Activated T-helper 17 cell treated with anti-CD3 and anti-CD28 coated beads, Interleukin-2, amount 50 U/mL, for 72 hours (primary cell): ENCODE measurements around the gene GPX4. TPM values are rescaled to one million over a fixed set of nuclear protein-coding genes. Genes with fewer than 3 reads are reported as not detected.
A peak's percentile ranks its signal among the peaks of the same experiment; 100 is the strongest.

Experiments
- ATAC-seq: fragments of 150-1000 bp; cut with Tn5 transposase; replicated peaks from 2 replicates; pipeline ENCODE4 v1.10.0; 2021; ENCODE audit warnings: mild to moderate bottlenecking, moderate library complexity
- H3K27ac Mint-ChIP-seq: one replicate; pipeline ENCODE4 v1.8.0; 2022; ENCODE audit warnings: mixed read lengths
- H3K27me3 Mint-ChIP-seq: one replicate; pipeline ENCODE4 v1.8.0; 2022; ENCODE audit warnings: mixed read lengths
- H3K36me3 Mint-ChIP-seq: one replicate; pipeline ENCODE4 v1.8.0; 2022; ENCODE audit warnings: low read depth, mild to moderate bottlenecking, mixed read lengths
- H3K4me1 Mint-ChIP-seq: one replicate; pipeline ENCODE4 v1.8.0; 2022; ENCODE audit warnings: mixed read lengths
- H3K4me3 Mint-ChIP-seq: one replicate; pipeline ENCODE4 v1.8.0; 2022; ENCODE audit warnings: mild to moderate bottlenecking, mixed read lengths
- H3K9me3 Mint-ChIP-seq: one replicate; pipeline ENCODE4 v1.8.0; 2022; ENCODE audit warnings: mixed read lengths
- total RNA-seq, 2 donors: library from RNA; stranded (reverse); gene quantifications; one replicate each; pipeline ENCODE4 v1.2.3, GENCODE V29; 2022

The GPX4 gene
- total RNA-seq, 2 donors from 2014 or later: 110 to 170 TPM

- no peak for ATAC-seq
- Mint-ChIP-seq H3K4me3 (peak overlapping the region; percentile 95), H3K36me3 (peaks cover 30% of the 10 kb centered on the region), H3K4me1 (no peaks in the 10 kb centered on the region), H3K27ac (no peak overlapping the region), H3K27me3 (no peaks in the 10 kb centered on the region), H3K9me3 (no peaks in the 10 kb centered on the region)
These were observed 38.1 kb upstream of the GPX4 start for GRCh38 chr19:1065606-1066109.

- Mint-ChIP-seq H3K9me3 (no peaks in the 10 kb centered on the region), H3K36me3 (peaks cover 32% of the 10 kb centered on the region), H3K4me1 (no peaks in the 10 kb centered on the region), H3K27me3 (no peaks in the 10 kb centered on the region), H3K4me3 (peak overlapping the region; percentile 95), H3K27ac (no peak overlapping the region)
- no peak for ATAC-seq
These were observed 37.5 kb upstream of the GPX4 start for GRCh38 chr19:1066251-1066747.

GRCh38 chr19:1066748-1067340 is 37.0 kb upstream of the GPX4 start, which contains the start of gene ARHGAP45:
ARHGAP45 (plus strand) TSS chr19:1067167; CDS start chr19:1067406, 239 bp downstream.
- H3K4me1 Mint-ChIP-seq: peaks cover 3% of the 10 kb centered on the region
- H3K27me3 Mint-ChIP-seq: no peaks in the 10 kb centered on the region
- H3K9me3 Mint-ChIP-seq: no peaks in the 10 kb centered on the region
- H3K36me3 Mint-ChIP-seq: peaks cover 37% of the 10 kb centered on the region
- peak within 1 kb of the TSS; percentile 88 for H3K27ac Mint-ChIP-seq
- peak within 1 kb of the TSS; percentile 95 for H3K4me3 Mint-ChIP-seq
- peak; percentile 52 for ATAC-seq

GRCh38 chr19:1067341-1067957 is 36.3 kb upstream of the GPX4 start:
- Mint-ChIP-seq H3K4me1 (peaks cover 6% of the 10 kb centered on the region), H3K36me3 (peaks cover 43% of the 10 kb centered on the region), H3K9me3 (no peaks in the 10 kb centered on the region), H3K4me3 (peak overlapping the region; percentile 95), H3K27me3 (no peaks in the 10 kb centered on the region), H3K27ac (peak overlapping the region; percentile 88)
- ATAC-seq: peak; percentile 27

GRCh38 chr19:1068009-1069001 is 35.5 kb upstream of the GPX4 start:
- H3K4me1 Mint-ChIP-seq: peaks cover 6% of the 10 kb centered on the region
- H3K4me3 Mint-ChIP-seq: peak overlapping the region; percentile 95
- no peaks in the 10 kb centered on the region for H3K27me3 Mint-ChIP-seq
- peaks cover 52% of the 10 kb centered on the region for H3K36me3 Mint-ChIP-seq
- peak; percentile 24 for ATAC-seq
- H3K9me3 Mint-ChIP-seq: no peaks in the 10 kb centered on the region
- H3K27ac Mint-ChIP-seq: peak overlapping the region; percentile 88

DNA sequence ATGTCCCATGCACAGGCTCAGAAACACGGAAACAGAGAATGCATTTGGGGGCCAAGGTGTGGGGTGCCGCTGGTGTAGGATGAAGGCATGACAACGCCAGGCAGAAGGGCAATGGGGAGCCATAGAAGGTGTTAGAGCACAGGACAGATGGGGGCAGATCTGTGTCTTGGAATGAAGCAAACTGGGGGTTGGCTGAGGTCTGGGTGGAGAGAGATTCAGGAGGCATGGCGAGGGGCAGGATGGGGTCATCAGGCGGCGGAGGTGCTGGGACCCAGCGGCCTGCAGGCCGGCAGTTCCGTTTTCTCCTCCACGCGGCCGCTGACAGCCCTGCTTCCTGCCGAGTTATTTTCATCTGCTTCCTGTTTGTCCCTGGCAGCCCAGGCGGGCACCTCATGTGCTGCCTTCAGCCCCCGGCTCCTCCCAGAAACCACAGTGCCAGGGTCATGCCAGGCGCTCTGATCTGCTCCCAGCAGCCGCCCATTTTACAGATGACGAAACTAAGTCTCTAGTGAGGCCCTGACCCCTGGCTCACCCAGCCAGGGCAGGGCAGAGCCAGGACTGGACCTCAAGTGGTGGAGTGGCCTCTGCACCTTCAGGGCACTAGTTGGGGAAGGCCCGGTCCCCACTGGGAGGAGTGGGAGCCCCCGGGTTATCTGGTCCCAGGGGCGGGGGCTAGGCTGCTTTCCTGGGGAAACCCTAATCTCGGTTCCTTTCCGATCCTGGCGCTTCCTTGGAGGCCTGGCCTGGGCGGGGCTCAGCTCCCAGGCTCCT is 34.6 kb upstream of the GPX4 start:
- peak; percentile 59 for ATAC-seq
- Mint-ChIP-seq H3K4me1 (peaks cover 6% of the 10 kb centered on the region), H3K27ac (peak overlapping the region; percentile 88), H3K4me3 (peak overlapping the region; percentile 95), H3K36me3 (peaks cover 60% of the 10 kb centered on the region), H3K9me3 (no peaks in the 10 kb centered on the region), H3K27me3 (no peaks in the 10 kb centered on the region)

DNA sequence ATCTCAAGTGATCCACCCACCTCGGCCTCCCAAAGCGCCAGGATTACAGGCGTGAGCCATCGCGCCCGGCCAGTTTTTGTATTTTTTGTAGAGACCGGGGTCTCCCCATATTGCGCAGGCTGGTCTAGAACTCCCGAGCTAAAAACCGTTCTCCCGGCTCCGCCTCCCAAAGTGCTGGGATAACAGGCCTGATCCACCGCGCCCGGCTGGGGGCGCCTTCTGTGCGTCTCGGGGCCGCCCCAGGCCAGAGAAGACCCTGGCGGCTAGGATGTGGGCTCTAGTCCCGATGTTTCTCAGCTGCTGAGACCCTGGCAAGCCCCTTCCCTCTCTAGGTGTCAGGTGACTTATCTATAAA is 33.2 kb upstream of the GPX4 start:
- no peak for ATAC-seq
- H3K27ac Mint-ChIP-seq: no peak overlapping the region
- no peaks in the 10 kb centered on the region for H3K27me3 Mint-ChIP-seq
- H3K36me3 Mint-ChIP-seq: peaks cover 69% of the 10 kb centered on the region
- H3K4me1 Mint-ChIP-seq: peaks cover 8% of the 10 kb centered on the region
- H3K4me3 Mint-ChIP-seq: peak overlapping the region; percentile 95
- no peaks in the 10 kb centered on the region for H3K9me3 Mint-ChIP-seq

DNA sequence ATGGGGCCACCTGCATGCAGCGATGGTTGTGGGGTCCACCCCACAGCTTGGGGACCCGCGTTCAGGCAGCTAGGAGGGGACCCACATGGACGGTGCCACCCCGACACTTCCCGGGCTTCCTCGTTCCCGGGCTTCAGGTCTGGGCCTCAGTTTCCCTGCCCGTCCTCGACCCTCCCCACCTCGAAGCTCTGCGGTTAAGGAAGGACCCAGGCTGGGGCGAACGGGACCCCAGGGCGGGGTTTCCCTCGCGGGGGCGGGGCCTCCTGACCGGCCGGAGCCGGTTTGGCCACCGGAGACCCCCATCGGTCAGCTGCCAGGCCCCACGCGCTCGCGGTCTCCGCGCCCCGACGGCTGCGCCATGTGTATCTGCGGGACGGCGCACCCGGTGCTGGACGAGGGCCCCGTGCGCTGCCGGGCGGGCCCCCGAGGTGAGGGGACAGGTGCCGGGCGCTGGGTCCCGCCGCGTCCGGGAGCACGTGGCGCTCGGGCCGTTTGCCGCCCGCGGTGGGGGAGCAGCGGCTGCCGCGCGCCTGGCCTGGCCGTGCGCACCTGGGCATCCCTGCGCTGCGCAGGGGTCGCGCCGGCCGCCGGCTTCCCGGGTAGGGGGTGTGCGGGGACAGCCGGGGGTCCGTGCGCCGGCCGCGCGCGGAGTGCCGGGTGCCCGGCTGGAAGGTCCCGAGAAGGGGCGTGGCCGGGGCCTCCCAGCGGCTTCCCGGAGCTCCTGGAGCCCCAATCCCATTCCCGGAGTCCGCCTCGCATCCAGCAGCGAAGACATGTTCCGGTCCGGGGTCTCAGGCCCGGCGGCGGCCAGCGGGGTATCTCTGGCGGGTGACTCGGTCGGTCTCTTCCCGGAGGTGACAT is 32.6 kb upstream of the GPX4 start:
- Mint-ChIP-seq H3K4me3 (peak overlapping the region; percentile 95), H3K27ac (peak overlapping the region; percentile 65), H3K9me3 (no peaks in the 10 kb centered on the region), H3K36me3 (peaks cover 75% of the 10 kb centered on the region), H3K4me1 (peaks cover 14% of the 10 kb centered on the region), H3K27me3 (no peaks in the 10 kb centered on the region)
- no peak for ATAC-seq

- peak overlapping the region; percentile 82 for H3K4me3 Mint-ChIP-seq
- peaks cover 88% of the 10 kb centered on the region for H3K36me3 Mint-ChIP-seq
- H3K9me3 Mint-ChIP-seq: no peaks in the 10 kb centered on the region
- H3K4me1 Mint-ChIP-seq: peaks cover 14% of the 10 kb centered on the region
- H3K27me3 Mint-ChIP-seq: no peaks in the 10 kb centered on the region
- H3K27ac Mint-ChIP-seq: peak overlapping the region; percentile 65
- ATAC-seq: no peak
These were observed 31.3 kb upstream of the GPX4 start for GRCh38 chr19:1072371-1073015.

- Mint-ChIP-seq H3K36me3 (peaks cover 90% of the 10 kb centered on the region), H3K4me3 (peak overlapping the region; percentile 82), H3K27me3 (no peaks in the 10 kb centered on the region), H3K9me3 (no peaks in the 10 kb centered on the region), H3K4me1 (peaks cover 14% of the 10 kb centered on the region), H3K27ac (no peak overlapping the region)
- no peak for ATAC-seq
These were observed 30.5 kb upstream of the GPX4 start for GRCh38 chr19:1073063-1073955.

- Mint-ChIP-seq H3K4me3 (peak overlapping the region; percentile 82), H3K27me3 (no peaks in the 10 kb centered on the region), H3K36me3 (peaks cover 90% of the 10 kb centered on the region)
These were observed 29.8 kb upstream of the GPX4 start for GRCh38 chr19:1073956-1074517.

More at GRCh38 chr19:1073956-1074517, 29.8 kb upstream of the GPX4 start:
- ATAC-seq: no peak
- no peaks in the 10 kb centered on the region for H3K9me3 Mint-ChIP-seq
- H3K4me1 Mint-ChIP-seq: peaks cover 14% of the 10 kb centered on the region
- H3K27ac Mint-ChIP-seq: no peak overlapping the region
